IPS-18c (cell line): ENCODE measurements around the gene ZNF22.

ENCODE experiments used
- H3K4me3 ChIP-seq: 2 replicates; pipeline ENCODE4 v1.7.0; 2013; ENCODE audit warnings: low read depth, mild to moderate bottlenecking, low read length, moderate library complexity; ENCODE audit not compliant: insufficient read depth
- H3K9me3 ChIP-seq: one replicate; pipeline ENCODE4 v1.6.1; 2013; ENCODE audit warnings: mild to moderate bottlenecking, low read length, moderate library complexity; ENCODE audit not compliant: control insufficient read depth, insufficient read depth

ZNF22 gene

DNA sequence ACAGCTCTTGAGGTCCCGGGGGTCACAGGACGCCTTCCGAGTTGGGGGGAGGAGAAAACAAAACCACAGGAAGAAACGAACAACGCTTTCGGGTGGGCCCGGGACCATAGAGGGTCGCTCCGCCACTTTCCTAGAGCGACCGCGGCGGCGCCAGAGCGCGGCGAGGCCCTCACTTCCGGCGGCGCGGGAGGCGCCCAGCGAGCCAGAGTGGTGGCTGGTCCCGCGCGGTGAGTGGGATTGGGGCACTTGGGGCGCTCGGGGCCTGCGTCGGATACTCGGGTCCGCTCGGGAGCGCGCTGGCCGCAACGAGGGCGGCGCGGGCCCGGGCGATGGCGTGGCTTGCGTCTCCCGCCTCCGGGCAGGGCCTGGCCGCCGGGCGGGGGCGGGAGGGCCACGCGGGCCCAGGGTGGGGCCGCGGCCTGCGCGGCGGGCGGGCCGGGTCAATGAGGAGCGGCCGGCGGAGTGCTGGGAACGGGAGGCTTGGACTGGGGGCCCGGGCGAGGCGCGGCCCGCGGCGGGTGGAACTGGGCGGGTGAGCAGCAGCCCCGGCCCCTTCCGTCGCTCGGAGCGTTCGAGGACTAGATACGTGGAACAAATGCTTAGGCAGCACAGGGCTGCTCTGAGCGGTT lies at the start of gene ZNF22:
ZNF22 (plus strand) TSS at position 172 of the 629 bp plus-strand sequence. CDS start 2,446 bp downstream, outside the sequence.
- Histone ChIP-seq H3K4me3 (peak within 1 kb of the TSS; percentile 50), H3K9me3 (no peaks in the 10 kb centered on the region)

DNA sequence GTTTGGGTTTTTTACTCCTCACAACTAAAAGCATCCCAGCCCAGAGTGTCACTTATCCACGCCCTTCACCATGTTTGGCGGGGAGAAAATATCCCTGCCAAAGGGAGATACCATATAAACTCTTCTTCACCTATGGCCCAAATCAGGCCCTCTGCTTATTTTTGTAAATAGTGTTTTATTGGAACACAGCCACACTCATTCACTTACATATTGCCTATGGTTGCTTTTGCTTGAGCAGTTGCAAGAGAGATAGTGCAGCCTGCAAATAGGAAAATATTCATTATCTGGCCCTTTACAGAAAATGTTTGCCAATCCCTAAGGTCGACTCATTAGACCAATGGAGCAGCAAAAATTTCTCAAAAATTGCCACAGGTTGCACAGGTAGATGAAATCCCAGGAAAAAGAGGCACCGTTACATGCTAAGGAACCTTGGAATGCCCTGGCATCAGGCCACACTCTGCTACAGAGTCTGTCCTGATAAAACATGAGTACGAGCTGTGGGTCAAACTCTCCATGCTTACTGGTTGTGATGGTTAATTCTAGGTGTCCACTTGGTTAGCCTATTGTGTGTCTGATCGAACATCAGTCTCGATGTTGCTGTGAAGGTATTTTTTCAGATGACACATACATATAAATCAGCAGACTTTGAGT lies 49.0 kb upstream of the ZNF22 start:
- Histone ChIP-seq H3K9me3 (no peaks in the 10 kb centered on the region), H3K4me3 (no peak overlapping the region)

DNA sequence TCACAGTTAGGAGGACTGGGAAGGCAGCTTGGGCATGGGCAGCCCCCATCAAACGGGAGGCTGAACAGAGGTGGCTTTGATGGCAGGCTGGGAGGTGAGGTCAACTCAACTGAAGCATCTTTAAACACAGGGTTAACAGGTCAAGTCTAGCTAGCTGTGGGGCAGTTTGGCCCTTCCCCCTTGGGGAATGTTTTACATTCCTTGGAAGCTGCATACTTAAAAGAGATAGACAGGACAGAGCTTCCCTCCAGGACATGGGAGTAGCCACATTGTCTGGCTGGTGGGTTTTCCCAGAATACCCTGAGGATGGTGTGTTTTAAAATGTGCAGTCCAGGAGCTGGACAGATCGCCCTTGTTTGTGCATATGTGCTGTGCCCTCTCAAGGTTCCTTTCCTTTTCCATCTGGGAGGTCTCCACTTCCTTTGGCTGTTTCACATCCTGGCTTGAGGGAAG lies 47.9 kb upstream of the ZNF22 start:
- no peak overlapping the region for H3K4me3 ChIP-seq

DNA sequence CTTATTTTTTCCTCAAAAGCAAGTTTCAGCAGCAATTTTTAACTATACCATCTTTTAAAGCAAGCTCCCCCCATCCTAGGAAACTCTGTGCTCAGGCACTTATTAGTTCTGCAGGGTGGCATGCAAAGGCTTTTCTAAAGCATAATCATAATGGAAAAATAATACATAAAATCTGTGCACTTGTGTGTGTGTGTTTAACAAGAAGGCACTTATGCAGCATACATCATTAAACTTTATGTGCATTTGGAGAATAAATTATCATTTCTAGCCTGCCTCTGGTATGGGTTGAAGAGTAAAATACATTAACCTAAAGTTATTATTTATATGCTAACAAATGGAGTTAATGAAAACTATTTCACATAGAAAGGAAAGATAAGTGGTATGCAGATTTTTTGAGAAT lies 46.7 kb upstream of the ZNF22 start:
- Histone ChIP-seq H3K9me3 (no peaks in the 10 kb centered on the region), H3K4me3 (no peak overlapping the region)

More for the DNA sequence above, 47.9 kb upstream of the ZNF22 start:
- H3K9me3 ChIP-seq: no peaks in the 10 kb centered on the region

DNA sequence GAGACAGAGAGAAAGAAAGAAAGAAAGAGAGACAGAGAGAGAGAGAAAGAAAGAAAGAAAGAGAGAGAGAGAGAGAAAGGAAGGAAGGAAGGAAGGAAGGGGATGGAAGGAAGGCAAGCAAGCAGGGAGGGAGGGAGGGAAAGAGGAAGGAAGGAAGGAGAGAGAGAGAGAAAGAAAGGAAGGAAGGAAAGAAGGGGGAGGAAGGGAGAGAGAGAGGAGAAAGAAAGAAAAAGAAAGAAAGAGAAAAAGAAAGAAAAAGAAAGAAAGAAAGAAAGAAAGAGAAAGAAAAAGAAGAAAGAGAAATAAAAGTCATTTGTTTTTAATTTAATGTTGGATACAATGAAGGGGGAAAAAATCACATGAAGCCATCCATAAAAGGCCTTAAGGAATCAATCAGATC lies 45.8 kb upstream of the ZNF22 start:
- Histone ChIP-seq H3K4me3 (no peak overlapping the region), H3K9me3 (no peaks in the 10 kb centered on the region)

DNA sequence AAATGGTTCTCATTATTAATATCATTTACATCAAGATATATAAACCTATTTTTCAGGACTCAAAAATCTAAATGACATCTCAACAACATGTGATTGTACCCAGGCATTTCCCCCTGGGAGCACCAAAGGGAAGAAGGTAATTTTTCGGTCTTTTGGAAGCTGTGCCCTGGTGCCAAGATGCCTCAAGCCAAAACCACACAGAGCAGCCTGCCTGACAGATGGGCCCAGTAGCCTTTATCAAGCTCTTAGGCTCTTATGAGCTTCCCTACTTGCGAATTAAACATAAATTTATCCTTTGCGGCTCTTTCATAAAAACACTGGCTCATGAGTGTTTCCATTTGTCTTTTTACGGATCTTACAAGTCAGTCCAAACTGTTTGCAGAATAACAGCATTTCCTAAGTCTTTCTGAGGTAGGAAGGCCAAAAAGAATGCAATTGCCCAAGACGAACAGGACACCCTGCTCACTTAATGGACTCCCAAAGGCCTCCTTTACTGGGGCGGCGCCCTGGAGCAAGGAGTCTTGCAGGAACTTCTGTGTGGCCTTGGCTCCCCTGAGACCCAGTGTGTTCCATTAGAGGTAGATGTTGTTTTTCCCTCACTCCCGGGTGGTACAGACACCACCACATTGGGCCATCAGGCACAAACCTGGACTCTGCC lies 45.2 kb upstream of the ZNF22 start:
- H3K4me3 ChIP-seq: no peak overlapping the region
- H3K9me3 ChIP-seq: no peaks in the 10 kb centered on the region

DNA sequence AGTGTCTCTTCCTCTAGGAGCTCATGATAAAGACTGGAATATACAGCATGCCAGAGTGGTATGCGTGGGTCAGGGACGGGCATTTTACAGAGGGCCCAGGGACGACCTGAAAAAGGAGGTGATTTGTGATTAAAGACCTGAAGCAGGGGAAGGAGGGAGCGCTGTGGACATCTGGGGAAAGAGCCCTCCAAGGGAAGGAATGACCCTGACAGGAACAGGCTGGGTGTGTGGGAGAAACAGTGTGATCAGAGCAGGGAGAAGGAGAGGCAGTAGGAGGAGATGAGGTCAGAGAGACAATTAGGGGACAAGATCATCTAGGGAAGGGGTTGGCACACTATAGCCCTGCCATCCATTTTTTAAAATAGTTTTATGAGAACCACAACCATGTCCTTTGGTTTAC lies 44.5 kb upstream of the ZNF22 start:
- H3K4me3 ChIP-seq: no peak overlapping the region
- no peaks in the 10 kb centered on the region for H3K9me3 ChIP-seq

DNA sequence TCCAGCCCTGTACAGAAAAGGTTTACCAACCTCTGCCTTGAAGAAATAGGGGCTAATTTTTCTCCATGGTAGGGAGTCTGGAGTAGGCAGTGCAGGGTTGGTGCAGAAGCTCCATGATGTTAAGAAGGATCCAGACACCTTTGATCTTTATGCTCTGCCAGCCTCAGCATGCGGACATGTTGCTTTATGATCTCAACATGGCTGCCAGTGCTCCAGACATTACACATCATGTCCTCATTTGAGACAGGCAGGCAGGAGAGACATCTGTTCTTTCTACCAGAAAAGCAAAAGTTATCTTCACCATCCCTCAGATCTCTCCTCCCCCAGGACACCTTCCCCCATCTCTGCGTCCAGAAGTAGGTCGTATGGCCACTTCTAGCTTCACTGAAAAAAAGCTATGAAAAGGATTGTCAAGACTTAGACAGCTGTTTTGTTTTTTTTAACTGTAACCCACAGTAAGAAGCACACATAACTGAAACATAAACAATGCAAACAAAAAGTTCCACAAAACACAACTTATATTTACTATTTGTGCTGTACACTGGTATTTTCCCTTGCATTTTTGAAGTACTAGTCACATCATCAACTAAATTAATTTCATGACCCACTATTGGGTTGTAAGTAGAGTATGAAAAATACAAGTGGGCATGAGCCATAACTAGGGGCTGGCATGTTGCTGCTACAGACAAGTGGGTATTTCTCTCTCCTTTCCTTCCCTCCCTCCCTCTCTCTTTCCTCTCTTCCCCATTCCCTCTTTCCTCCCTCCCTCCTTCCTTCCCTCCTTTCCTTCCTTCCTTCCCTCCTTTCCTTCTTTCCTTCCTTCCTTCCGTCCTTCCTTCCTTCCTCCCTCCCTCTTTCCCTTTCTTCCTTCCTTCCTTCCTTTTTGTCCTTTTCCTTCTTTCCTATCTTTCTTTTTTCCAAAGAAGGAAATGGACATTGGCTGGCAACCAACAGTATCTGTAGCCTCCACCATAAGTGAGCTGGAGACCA lies 43.7 kb upstream of the ZNF22 start:
- no peaks in the 10 kb centered on the region for H3K9me3 ChIP-seq
- no peak overlapping the region for H3K4me3 ChIP-seq

DNA sequence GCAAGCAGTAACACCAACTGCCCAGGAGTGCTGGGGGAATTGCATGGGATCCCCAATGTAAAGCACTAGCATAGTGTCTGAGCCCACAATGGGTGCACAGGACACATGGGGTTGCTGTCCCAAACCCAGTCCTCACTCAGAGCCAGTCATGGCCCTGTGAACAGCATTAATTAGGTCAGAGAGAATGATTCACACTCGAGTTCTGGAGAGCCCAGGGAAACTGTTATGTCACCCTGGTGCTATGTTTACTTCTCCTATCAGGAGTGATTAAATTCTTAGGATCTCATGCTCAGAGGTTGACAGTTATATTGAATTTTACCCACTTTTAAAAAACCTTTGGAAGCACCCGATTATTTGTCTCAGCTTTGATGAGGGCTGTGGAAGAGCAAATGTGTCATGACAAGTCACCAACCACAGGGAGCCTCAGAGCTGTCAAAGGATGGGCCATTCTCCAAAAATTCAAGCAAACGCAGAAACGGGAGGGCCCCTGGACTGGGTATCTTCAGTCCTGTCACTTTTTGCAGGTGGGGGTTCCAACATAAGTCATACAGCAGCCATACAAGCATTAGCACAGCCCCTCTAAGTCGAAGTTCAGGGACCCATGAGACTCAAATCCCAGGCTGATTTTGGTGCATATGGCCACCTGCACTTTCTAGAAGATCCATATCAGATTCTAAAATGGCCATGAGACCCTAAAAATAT lies 42.4 kb upstream of the ZNF22 start:
- peak overlapping the region; percentile 91; the same call in 1 of the 2 replicates for H3K4me3 ChIP-seq
- H3K9me3 ChIP-seq: no peaks in the 10 kb centered on the region

DNA sequence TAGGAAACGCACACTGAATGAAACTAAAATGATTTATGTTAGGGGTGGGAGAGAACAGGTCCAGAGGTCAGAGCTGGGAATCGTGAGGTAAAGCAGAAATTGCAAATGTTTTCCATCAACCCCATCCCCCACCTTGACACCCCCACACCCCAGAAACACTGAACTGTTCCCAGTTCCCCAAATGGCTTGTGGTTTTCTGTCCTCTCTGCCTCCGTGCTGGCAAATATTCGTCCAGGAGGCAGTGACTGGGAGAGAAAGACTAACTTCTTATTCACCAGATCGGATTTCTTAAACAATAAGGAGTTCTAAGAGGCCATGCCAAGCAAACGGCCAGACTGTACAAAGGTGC lies 41.9 kb upstream of the ZNF22 start:
- Histone ChIP-seq H3K9me3 (no peaks in the 10 kb centered on the region), H3K4me3 (peak overlapping the region; percentile 91)

DNA sequence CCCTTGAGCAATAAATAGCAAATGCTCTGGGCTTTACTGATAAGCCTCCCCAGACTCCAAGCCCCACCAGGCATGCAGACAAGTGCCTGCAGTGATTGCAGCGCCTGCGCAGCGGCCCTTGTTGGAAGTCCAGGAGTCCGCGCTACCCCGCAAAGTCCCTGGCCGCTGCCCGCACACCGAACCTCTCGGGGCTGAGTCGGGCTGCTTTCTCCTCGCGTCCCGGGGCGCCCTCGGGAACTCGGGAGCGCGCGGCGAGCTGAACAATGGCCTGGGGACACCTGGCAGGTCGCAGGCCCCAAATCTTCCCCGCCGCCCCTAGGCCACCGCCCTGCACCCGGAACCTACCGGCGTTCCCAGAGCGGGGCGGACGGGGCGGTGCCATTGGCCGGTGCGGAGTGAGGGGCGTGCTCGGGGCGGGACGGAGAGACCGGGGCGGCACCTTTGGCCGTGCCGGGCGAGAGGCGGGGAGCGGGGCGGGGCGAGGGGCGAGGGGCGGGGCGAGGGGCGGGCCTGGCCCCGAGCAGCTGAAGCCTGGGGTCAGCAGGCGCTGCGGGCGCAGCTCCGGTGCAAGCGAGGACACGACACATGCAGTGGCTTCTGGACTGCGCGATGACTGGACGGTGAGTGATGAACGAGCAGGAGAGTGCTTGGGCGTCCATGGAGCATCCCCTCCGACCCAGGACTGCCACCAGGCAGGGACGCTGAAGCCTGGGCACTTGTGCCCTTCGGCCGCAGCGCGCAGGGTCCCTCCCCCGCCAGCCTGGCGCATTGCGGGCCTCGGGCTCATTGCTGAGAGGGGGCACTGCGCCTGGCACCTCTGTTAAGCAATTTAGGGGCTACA lies 41.3 kb upstream of the ZNF22 start, which contains the start of gene RASSF4:
RASSF4 (plus strand) TSS at position 556 of the 841 bp plus-strand sequence. CDS start 10,401 bp downstream, outside the sequence.
- peak within 1 kb of the TSS; percentile 91 for H3K4me3 ChIP-seq

DNA sequence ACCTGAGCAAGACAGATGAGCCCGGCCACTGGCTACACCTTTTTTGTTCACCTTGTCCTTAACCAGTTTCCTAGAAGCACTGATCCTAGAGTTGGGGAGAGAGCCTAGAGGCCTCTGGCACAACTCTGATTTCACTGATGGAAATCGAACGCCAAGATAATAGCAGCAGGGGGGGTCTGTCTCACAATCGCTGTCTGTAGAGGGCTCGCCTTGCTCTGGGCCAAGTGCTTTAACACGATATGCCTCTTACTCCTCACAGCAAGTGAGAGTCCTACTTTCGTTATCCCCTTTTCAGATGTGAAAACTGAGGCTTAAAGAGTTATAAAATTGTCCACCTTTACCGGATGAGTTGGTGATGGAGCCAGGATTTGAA lies 40.6 kb upstream of the ZNF22 start:
- Histone ChIP-seq H3K4me3 (peak overlapping the region; percentile 70), H3K9me3 (no peaks in the 10 kb centered on the region)

More for the DNA sequence above, 41.3 kb upstream of the ZNF22 start, which contains the start of gene RASSF4:
- no peaks in the 10 kb centered on the region for H3K9me3 ChIP-seq

DNA sequence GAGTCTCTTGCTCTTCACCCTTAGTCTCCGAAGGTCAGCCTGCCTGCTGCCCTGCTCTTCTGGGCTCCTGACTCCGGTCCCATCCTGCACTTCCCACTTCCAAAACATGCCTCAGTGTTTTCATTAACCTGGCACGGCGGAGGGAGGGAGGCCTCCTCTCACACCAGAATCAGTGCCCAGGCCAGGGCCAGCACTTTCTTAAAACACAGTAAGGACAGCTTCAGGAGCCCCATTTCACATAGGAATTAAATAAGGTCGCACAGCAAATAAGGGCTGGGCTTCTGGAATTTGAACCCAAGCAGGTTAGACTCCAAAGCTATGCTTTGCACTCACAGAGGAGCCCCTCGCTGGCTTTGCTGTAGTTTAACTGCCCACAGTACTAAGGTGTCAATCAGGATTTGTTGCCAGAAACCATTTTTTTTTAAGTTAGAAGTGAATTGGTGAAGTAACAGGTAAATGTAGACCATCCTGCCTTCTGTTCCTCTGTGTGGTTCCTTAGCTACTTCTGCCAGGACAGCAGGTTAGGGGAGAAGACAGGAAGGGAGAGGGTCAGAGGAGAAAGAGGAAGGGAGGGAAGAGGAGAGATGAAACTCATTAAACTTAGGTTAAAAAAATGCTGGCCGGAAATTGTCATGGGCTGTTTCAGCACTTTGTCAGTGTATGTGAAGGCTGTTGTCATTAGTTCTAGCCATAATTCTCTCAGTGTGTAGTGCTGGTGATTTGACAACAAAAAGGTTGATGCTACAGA lies 40.1 kb upstream of the ZNF22 start:
- Histone ChIP-seq H3K4me3 (no peak overlapping the region), H3K9me3 (no peaks in the 10 kb centered on the region)

DNA sequence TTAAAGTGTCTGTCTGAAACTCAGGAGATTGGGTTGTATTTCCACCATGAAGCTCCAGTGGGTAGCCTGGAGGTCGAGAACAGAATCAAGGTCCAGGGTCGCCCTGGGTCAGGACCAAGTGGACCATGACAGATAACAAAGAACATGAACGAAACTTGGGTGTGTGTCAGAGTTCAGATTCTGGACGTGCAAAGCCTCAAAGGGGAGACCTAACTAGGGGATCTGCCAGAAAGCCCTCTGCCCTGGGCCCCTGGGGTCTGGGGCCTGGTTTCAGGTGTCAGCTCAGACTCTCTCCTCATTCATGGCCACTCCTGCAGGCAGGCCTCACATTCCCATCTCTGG lies 39.5 kb upstream of the ZNF22 start:
- H3K9me3 ChIP-seq: no peaks in the 10 kb centered on the region
- no peak overlapping the region for H3K4me3 ChIP-seq

DNA sequence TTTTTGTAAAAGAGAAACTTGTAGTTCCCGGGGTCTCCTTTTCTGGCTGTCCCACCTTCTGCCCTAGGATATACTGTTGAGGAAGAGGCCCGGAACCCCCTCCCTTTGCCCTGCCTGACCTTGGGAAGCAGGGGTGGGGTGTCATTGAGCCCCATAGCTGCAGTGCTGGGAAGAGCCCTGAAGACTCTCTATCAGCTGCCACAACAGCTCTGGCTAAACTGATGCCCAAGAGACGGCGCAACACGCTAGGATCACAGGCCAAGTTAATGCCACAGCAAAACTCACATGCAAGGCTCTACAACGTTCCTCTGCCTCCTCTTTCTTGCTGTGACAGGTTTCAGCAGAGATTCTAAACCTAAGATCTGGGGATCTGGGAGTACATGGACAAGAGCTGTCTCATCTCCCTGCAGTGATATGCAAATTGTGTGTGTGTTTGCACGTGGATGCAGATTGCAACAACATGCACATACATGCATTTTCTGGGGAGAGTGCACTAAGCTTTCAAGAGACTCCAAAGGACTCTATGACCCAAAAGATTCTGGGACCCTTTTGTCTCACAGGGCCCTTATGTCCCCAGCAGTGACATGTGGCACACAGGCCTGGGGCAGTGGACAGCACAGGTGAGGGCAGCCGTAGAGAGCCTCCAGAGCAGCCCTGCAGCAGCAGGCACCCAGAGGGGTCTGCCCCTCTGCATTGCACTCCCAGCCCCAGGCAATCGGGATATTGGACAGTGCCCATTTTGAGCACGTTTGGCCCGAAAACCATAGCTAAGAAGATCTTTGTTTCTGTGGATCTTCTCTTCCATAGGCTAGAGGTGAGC lies 38.6 kb upstream of the ZNF22 start:
- H3K4me3 ChIP-seq: no peak overlapping the region
- no peaks in the 10 kb centered on the region for H3K9me3 ChIP-seq
